GM13977 (cell line): ENCODE results near the gene PLA2G1B.

Experiments used
- DNase-seq: peaks from one replicate; pipeline ENCODE4 v3.0.0; 2012; ENCODE audit warnings: low spot score
- in situ Hi-C: fragments of 300-500 bp; cut with MboI; formaldehyde crosslinking; loops from one replicate; pipeline ENCODE4 v1.12.0; 2022; ENCODE audit warnings: low sequenced_read_pairs, low pct_unique_long_range_greater_than_20kb, mixed read lengths, inconsistent platforms; ENCODE audit not compliant: unreplicated experiment
- TF ChIP-seq, protein P1 (sequence below): IDR thresholded peaks from 2 replicates; pipeline ENCODE4 v1.5.1; 2012; ENCODE audit warnings: mild to moderate bottlenecking, control low read depth; ENCODE audit not compliant: insufficient read depth; ENCODE audit errors: extremely low read depth, missing control alignments

PLA2G1B gene

GRCh38 chr12:120359128-120359527, 31.5 kb upstream of the PLA2G1B start:
- TF ChIP-seq, protein P1, sequence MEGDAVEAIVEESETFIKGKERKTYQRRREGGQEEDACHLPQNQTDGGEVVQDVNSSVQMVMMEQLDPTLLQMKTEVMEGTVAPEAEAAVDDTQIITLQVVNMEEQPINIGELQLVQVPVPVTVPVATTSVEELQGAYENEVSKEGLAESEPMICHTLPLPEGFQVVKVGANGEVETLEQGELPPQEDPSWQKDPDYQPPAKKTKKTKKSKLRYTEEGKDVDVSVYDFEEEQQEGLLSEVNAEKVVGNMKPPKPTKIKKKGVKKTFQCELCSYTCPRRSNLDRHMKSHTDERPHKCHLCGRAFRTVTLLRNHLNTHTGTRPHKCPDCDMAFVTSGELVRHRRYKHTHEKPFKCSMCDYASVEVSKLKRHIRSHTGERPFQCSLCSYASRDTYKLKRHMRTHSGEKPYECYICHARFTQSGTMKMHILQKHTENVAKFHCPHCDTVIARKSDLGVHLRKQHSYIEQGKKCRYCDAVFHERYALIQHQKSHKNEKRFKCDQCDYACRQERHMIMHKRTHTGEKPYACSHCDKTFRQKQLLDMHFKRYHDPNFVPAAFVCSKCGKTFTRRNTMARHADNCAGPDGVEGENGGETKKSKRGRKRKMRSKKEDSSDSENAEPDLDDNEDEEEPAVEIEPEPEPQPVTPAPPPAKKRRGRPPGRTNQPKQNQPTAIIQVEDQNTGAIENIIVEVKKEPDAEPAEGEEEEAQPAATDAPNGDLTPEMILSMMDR, result no peak
- no peak for DNase-seq
- in situ Hi-C loops, result no loop called here

- DNase-seq, result no peak
- in situ Hi-C loops, result no loop called here
- TF ChIP-seq, protein P1, result no peak
Observed at GRCh38 chr12:120358412-120359100, 31.0 kb upstream of the PLA2G1B start.

DNA sequence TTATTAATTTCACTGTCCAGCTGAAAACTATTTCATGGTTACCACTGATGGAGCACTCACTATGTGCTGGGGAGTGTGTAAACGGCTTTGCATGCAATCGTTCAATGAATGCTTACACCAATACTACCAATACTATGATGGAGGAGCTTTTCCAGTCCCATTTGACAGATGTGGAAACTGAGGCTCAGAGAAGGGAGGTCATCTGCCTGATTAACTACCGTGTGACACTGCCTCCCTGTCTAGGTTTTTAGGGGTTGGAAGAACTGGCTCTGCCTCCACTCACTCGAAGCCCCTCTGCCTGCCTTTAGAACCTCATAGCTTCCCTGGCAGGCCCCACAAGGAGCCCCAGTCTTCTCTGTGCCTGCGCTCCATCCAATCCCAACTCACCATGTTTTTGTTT, 29.5 kb upstream of the PLA2G1B start:
- TF ChIP-seq, protein P1, result no peak
- in situ Hi-C loops, result no loop called here
- DNase-seq, result no peak

- TF ChIP-seq, protein P1, result peak; percentile 67
- DNase-seq, result peak; percentile 83
- in situ Hi-C loops, result no loop called here
Observed at GRCh38 chr12:120356567-120357030, 29.0 kb upstream of the PLA2G1B start.

- in situ Hi-C loops, result no loop called here
- TF ChIP-seq, protein P1, result no peak
- no peak for DNase-seq
Observed at GRCh38 chr12:120353556-120354317, 26.2 kb upstream of the PLA2G1B start.

GRCh38 chr12:120353136-120353535, 25.6 kb upstream of the PLA2G1B start:
- DNase-seq, result no peak
- in situ Hi-C loops, result no loop called here
- TF ChIP-seq, protein P1, result no peak
